ENCODE data around the gene UQCC2. TPM values are rescaled to one million over a fixed set of nuclear protein-coding genes. Genes with fewer than 3 reads are reported as not detected.

Gene UQCC2
- polyA plus RNA-seq, 1 of the 3 experiments (the other 2 are of a cell fraction): 59.0 TPM

DNA sequence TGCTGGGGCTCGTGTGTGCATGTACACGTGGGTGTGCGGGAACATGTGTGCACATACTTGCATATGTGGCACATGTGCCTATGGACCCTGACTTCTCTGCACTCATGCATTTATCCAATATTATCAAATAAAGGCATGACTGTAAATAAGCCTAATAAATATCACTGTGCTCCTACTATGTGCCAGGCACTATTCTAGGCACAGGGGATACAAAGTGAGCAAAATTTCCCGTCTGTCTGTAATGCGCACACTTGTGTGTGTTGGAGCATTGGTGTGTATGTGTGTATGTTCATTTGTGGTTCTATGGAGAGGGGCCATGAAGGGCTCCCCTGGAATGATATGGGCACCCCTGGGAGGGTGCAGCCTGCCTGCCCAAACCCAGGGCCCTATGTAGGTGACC is 48.5 kb downstream of the UQCC2 start:
- Histone ChIP-seq H3K4me1 (ENCODE audit: control insufficient read depth in 1 of 2, insufficient read depth in 2 of 2, low read depth in 1 of 2, low read length in 1 of 2) (peaks cover 0 to 4% of the 10 kb centered on the region in 2 experiments; a peak in 1 of 4 replicates), H3K79me2 (ENCODE audit: insufficient read depth) (no peaks in the 10 kb centered on the region), H3K36me3 (replicated peaks in 1 of 2; ENCODE audit: control insufficient read depth in 1 of 2, insufficient read depth in 2 of 2, low read length in 1 of 2) (no peaks in the 10 kb centered on the region), H3K9me2 (no peaks in the 10 kb centered on the region), H3K27ac (ENCODE audit: low read depth in 2 of 2, low read length in 1 of 2) (no peak overlapping the region), H3K9me3 (no peaks in the 10 kb centered on the region), H3K4me2 (no peak overlapping the region), H3K9ac (no peak overlapping the region), H3K27me3 (ENCODE audit: insufficient read depth) (no peaks in the 10 kb centered on the region), H3F3A (replicated peaks; ENCODE audit: insufficient read depth) (no peaks in the 10 kb centered on the region), H4K20me1 (ENCODE audit: insufficient read depth) (no peaks in the 10 kb centered on the region), H3K4me3 (ENCODE audit: low read depth in 2 of 2, low read length in 1 of 2) (no peak overlapping the region), H2AFZ (ENCODE audit: low read depth) (no peak overlapping the region)
- no peak for DNase-seq
- POLR2A ChIA-PET: no interaction called here
- CTCF ChIA-PET: interaction anchor here (1.0 kb wide), 1 partner anchor 27 kb away, joined by 3 read pairs; no protein-coding TSS in a partner anchor
- TF ChIP-seq YY1 (IDR thresholded peaks at IDR 0.05; ENCODE audit: low read depth): no peak
- TF ChIP-seq EZH2phosphoT487 (IDR thresholded peaks at IDR 0.05; ENCODE audit: borderline replicate concordance, low read depth): no peak
- TF ChIP-seq, protein P1, sequence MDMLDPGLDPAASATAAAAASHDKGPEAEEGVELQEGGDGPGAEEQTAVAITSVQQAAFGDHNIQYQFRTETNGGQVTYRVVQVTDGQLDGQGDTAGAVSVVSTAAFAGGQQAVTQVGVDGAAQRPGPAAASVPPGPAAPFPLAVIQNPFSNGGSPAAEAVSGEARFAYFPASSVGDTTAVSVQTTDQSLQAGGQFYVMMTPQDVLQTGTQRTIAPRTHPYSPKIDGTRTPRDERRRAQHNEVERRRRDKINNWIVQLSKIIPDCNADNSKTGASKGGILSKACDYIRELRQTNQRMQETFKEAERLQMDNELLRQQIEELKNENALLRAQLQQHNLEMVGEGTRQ (IDR thresholded peaks at IDR 0.05; ENCODE audit: borderline replicate concordance, low read depth, low read length): no peak
- TF ChIP-seq, protein P2, sequence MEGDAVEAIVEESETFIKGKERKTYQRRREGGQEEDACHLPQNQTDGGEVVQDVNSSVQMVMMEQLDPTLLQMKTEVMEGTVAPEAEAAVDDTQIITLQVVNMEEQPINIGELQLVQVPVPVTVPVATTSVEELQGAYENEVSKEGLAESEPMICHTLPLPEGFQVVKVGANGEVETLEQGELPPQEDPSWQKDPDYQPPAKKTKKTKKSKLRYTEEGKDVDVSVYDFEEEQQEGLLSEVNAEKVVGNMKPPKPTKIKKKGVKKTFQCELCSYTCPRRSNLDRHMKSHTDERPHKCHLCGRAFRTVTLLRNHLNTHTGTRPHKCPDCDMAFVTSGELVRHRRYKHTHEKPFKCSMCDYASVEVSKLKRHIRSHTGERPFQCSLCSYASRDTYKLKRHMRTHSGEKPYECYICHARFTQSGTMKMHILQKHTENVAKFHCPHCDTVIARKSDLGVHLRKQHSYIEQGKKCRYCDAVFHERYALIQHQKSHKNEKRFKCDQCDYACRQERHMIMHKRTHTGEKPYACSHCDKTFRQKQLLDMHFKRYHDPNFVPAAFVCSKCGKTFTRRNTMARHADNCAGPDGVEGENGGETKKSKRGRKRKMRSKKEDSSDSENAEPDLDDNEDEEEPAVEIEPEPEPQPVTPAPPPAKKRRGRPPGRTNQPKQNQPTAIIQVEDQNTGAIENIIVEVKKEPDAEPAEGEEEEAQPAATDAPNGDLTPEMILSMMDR (IDR thresholded peaks at IDR 0.05): no peak
- no peak for TF ChIP-seq ELF1 (IDR thresholded peaks at IDR 0.05)
- TF ChIP-seq NRF1 (IDR thresholded peaks at IDR 0.05; ENCODE audit: low read depth, low read length): no peak
- no peak for TF ChIP-seq MEF2A (IDR thresholded peaks at IDR 0.05; ENCODE audit: borderline replicate concordance, low read depth)
- no peak for TF ChIP-seq CHD2 (IDR thresholded peaks at IDR 0.05; ENCODE audit: low read length, partially characterized antibody)
- TF ChIP-seq RFX5 (IDR thresholded peaks at IDR 0.05; ENCODE audit: low read length): no peak
- no peak for TF ChIP-seq EP300 (IDR thresholded peaks at IDR 0.05; ENCODE audit: borderline replicate concordance in 1 of 2, low read depth in 1 of 2, low read length in 1 of 2)
- 73% methylated on average over 5 of the region's 5 CpGs for WGBS (ENCODE audit: low lambda C conversion rate)

DNA sequence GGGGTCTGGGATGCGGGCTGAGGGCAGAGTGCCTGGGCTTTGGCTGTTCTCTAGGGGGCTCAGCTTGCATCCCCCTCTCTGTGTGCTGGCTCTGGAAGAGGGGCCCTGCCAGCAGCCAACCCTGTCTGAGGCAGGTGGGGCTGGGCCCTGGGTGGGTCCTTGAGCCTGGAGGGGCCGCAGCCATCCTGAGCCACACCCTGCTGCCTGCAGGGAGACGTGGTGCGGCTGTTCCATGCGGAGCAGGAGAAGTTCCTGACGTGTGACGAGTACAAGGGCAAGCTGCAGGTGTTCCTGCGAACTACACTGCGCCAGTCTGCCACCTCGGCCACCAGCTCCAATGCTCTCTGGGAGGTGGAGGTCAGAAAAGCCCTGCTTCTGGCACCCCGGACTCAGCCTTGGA is 49.2 kb downstream of the UQCC2 start:
- POLR2A ChIA-PET: no interaction called here
- no peak for DNase-seq
- no peaks in the 10 kb centered on the region for H3K27me3 ChIP-seq (ENCODE audit: insufficient read depth)
- no peaks in the 10 kb centered on the region for H3F3A ChIP-seq (replicated peaks; ENCODE audit: insufficient read depth)
- peaks cover 0 to 4% of the 10 kb centered on the region in 2 experiments; a peak in 1 of 4 replicates for H3K4me1 ChIP-seq (ENCODE audit: control insufficient read depth in 1 of 2, insufficient read depth in 2 of 2, low read depth in 1 of 2, low read length in 1 of 2)
- H3K4me2 ChIP-seq: no peak overlapping the region
- CTCF ChIA-PET: interaction anchor here (0.7 to 2.2 kb wide), 2 partner anchors 11 to 49 kb away, joined by 3 to 7 read pairs; partner anchors contain the start of gene UQCC2
- no peaks in the 10 kb centered on the region for H3K9me3 ChIP-seq
- TF ChIP-seq, protein P3, sequence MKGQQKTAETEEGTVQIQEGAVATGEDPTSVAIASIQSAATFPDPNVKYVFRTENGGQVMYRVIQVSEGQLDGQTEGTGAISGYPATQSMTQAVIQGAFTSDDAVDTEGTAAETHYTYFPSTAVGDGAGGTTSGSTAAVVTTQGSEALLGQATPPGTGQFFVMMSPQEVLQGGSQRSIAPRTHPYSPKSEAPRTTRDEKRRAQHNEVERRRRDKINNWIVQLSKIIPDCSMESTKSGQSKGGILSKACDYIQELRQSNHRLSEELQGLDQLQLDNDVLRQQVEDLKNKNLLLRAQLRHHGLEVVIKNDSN (IDR thresholded peaks at IDR 0.05; ENCODE audit: borderline replicate concordance, low read depth): no peak
- TF ChIP-seq, protein P1 (IDR thresholded peaks at IDR 0.05; ENCODE audit: borderline replicate concordance, low read depth, low read length): no peak
- TF ChIP-seq NFIC (IDR thresholded peaks at IDR 0.05; ENCODE audit: borderline replicate concordance) (no peak), EZH2phosphoT487 (IDR thresholded peaks at IDR 0.05; ENCODE audit: borderline replicate concordance, low read depth) (no peak), TCF12 (IDR thresholded peaks at IDR 0.05) (no peak), FOSL2 (IDR thresholded peaks at IDR 0.05; ENCODE audit: borderline replicate concordance, low read depth) (no peak), GATA2 (CRISPR knock-in tag; IDR thresholded peaks at IDR 0.05) (no peak), MXI1 (IDR thresholded peaks at IDR 0.05; ENCODE audit: low read depth, low read length) (no peak), POLR2AphosphoS5 (IDR thresholded peaks at IDR 0.05; ENCODE audit: low read depth, low read length) (no peak), RXRA (IDR thresholded peaks at IDR 0.05; ENCODE audit: borderline replicate concordance, low read depth) (no peak), RFX5 (IDR thresholded peaks at IDR 0.05; ENCODE audit: low read length) (no peak)
- TF ChIP-seq, protein P2 (IDR thresholded peaks at IDR 0.05): no peak
- TF ChIP-seq, protein P4, sequence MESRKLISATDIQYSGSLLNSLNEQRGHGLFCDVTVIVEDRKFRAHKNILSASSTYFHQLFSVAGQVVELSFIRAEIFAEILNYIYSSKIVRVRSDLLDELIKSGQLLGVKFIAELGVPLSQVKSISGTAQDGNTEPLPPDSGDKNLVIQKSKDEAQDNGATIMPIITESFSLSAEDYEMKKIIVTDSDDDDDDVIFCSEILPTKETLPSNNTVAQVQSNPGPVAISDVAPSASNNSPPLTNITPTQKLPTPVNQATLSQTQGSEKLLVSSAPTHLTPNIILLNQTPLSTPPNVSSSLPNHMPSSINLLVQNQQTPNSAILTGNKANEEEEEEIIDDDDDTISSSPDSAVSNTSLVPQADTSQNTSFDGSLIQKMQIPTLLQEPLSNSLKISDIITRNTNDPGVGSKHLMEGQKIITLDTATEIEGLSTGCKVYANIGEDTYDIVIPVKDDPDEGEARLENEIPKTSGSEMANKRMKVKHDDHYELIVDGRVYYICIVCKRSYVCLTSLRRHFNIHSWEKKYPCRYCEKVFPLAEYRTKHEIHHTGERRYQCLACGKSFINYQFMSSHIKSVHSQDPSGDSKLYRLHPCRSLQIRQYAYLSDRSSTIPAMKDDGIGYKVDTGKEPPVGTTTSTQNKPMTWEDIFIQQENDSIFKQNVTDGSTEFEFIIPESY (IDR thresholded peaks at IDR 0.05; ENCODE audit: borderline replicate concordance, low read depth): no peak
- H3K79me2 ChIP-seq (ENCODE audit: insufficient read depth): no peaks in the 10 kb centered on the region
- no peak overlapping the region for H3K9ac ChIP-seq
- no peak overlapping the region for H3K27ac ChIP-seq (ENCODE audit: low read depth in 2 of 2, low read length in 1 of 2)
- H3K9me2 ChIP-seq: no peaks in the 10 kb centered on the region
- no peak overlapping the region for H2AFZ ChIP-seq (ENCODE audit: low read depth)
- no peak overlapping the region for H3K4me3 ChIP-seq (ENCODE audit: low read depth in 2 of 2, low read length in 1 of 2)
- H4K20me1 ChIP-seq (ENCODE audit: insufficient read depth): no peaks in the 10 kb centered on the region
- no peaks in the 10 kb centered on the region for H3K36me3 ChIP-seq (replicated peaks in 1 of 2; ENCODE audit: control insufficient read depth in 1 of 2, insufficient read depth in 2 of 2, low read length in 1 of 2)
- WGBS (ENCODE audit: low lambda C conversion rate): 96% methylated on average over 8 of the region's 11 CpGs

Data from SK-N-SH (cell line).